Natural killer cell treated with Interleukin-12 subunit alpha and Interleukin-12 subunit beta and Interleukin-15 and Interleukin-18, amount 100 ng/mL, for 72 hours (primary cell): ENCODE data around the gene SPNS3. TPM values are rescaled to one million over a fixed set of nuclear protein-coding genes. Genes with fewer than 3 reads are reported as not detected.

Source experiments
- ATAC-seq, 2 donors: fragments of 150-1000 bp; cut with Tn5 transposase in 1 of 2; sonication (Bioruptor Pico), chemical (Tn5 transposase) in 1 of 2; 2 replicates each; pipeline ENCODE4 v1.10.0; 2021
- DNase-seq: peaks from one replicate; pipeline ENCODE4 v3.0.0; 2022; ENCODE audit warnings: low spot score
- H3K27ac Mint-ChIP-seq, 2 donors: 1 replicate in 1 of 2; 2 replicates in 1 of 2; pipeline ENCODE4 v1.8.0; 2022; ENCODE audit warnings: mixed read lengths in 2 of 2, mild to moderate bottlenecking in 1 of 2, moderate library complexity in 1 of 2
- H3K27me3 Mint-ChIP-seq, 2 donors: 1 replicate in 1 of 2; 2 replicates in 1 of 2; pipeline ENCODE4 v1.8.0; 2022; ENCODE audit warnings: mixed read lengths in 2 of 2
- H3K36me3 Mint-ChIP-seq: one replicate; pipeline ENCODE4 v1.8.0; 2022; ENCODE audit warnings: mixed read lengths
- H3K4me1 Mint-ChIP-seq, 2 donors: 1 replicate in 1 of 2; 2 replicates in 1 of 2; pipeline ENCODE4 v1.8.0; 2022; ENCODE audit warnings: low read depth in 2 of 2, mixed read lengths in 2 of 2, mild to moderate bottlenecking in 1 of 2
- H3K4me3 Mint-ChIP-seq: one replicate; pipeline ENCODE4 v1.8.0; 2022; ENCODE audit warnings: mixed read lengths
- H3K9me3 Mint-ChIP-seq: 2 replicates; pipeline ENCODE4 v1.8.0; 2022; ENCODE audit warnings: mixed read lengths
- total RNA-seq, 2 donors: library from RNA; stranded (reverse); gene quantifications; one replicate each; pipeline ENCODE4 v1.2.3, GENCODE V29; 2022

Gene SPNS3
- total RNA-seq, 2 donors from 2014 or later = 1.1 to 1.9 TPM

- H3K36me3 Mint-ChIP-seq = no peaks in the 10 kb centered on the region
- no peaks in the 10 kb centered on the region for H3K27me3 Mint-ChIP-seq
- DNase-seq (no peak), ATAC-seq (no peak)
- H3K9me3 Mint-ChIP-seq = no peaks in the 10 kb centered on the region
- no peak overlapping the region for H3K4me3 Mint-ChIP-seq
- no peaks in the 10 kb centered on the region for H3K4me1 Mint-ChIP-seq
- H3K27ac Mint-ChIP-seq = no peak overlapping the region
Observed at GRCh38 chr17:4516735-4517134, 83.0 kb downstream of the SPNS3 start.

- Mint-ChIP-seq H3K27me3 (no peaks in the 10 kb centered on the region), H3K4me3 (no peak overlapping the region), H3K9me3 (no peaks in the 10 kb centered on the region), H3K27ac (no peak overlapping the region), H3K36me3 (no peaks in the 10 kb centered on the region), H3K4me1 (no peaks in the 10 kb centered on the region)
- ATAC-seq = no peak
- no peak for DNase-seq
Observed at GRCh38 chr17:4518901-4519300, 85.2 kb downstream of the SPNS3 start.

- Mint-ChIP-seq H3K36me3 (no peaks in the 10 kb centered on the region), H3K4me1 (no peaks in the 10 kb centered on the region), H3K27ac (no peak overlapping the region), H3K27me3 (no peaks in the 10 kb centered on the region), H3K4me3 (no peak overlapping the region), H3K9me3 (no peaks in the 10 kb centered on the region)
- no peak for ATAC-seq
- DNase-seq = no peak
Observed at GRCh38 chr17:4519361-4519788, 85.6 kb downstream of the SPNS3 start.

DNA sequence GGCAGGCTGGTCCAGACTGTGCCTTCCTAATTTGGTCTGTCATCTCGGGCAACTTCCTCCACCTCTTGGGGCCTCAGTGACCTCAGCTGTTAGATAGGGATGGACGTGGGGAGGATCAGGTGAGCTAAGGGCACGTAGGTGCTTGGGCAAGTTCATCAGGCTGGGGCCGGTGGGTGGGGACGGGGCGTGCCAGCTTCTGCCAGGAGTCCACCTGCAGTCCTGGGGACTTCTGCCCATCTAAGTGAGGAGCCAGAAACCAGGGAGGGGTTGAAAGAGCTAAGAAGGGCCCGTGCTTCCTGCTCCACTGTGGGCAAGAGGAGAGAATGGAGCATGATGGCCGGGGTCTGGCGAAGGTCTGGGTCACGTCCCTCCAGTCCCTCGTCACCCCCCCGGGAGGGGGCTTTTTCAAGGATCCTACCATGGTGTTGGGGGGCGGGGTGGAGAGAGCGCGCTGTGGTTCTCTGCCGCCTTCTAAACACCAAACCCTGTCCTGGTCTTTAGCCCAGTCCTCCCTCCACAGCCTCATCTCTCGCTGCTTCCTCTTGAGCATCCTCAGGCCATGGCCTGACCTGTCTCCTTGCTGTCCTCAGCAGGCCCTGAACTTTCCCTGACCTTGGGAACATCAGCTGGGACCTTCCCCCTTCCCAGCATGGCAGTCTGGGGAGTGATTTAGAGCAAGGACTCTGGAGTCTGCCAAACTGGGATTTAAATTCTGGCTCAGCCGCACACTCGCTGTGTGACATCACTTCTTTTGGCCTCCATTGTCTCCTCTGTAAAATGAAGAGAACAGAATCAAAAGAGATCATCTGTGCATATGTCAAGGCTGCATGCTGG is 86.5 kb downstream of the SPNS3 start:
- ATAC-seq = peak in 1 of 2 donors; percentile 8
- no peak for DNase-seq
- H3K36me3 Mint-ChIP-seq = no peaks in the 10 kb centered on the region
- H3K4me3 Mint-ChIP-seq = no peak overlapping the region
- no peak overlapping the region for H3K27ac Mint-ChIP-seq
- no peaks in the 10 kb centered on the region for H3K9me3 Mint-ChIP-seq
- H3K27me3 Mint-ChIP-seq = no peaks in the 10 kb centered on the region
- H3K4me1 Mint-ChIP-seq = no peaks in the 10 kb centered on the region

- H3K27me3 Mint-ChIP-seq = peaks cover 3 to 4% of the 10 kb centered on the region in 2 donors
- no peaks in the 10 kb centered on the region for H3K36me3 Mint-ChIP-seq
- no peak overlapping the region for H3K4me3 Mint-ChIP-seq
- no peak overlapping the region for H3K27ac Mint-ChIP-seq
- ATAC-seq = no peak
- H3K9me3 Mint-ChIP-seq = no peaks in the 10 kb centered on the region
- no peaks in the 10 kb centered on the region for H3K4me1 Mint-ChIP-seq
- DNase-seq = no peak
Observed at GRCh38 chr17:4520894-4521600, 87.3 kb downstream of the SPNS3 start.

- no peaks in the 10 kb centered on the region for H3K9me3 Mint-ChIP-seq
- no peaks in the 10 kb centered on the region for H3K36me3 Mint-ChIP-seq
- H3K27ac Mint-ChIP-seq = no peak overlapping the region
- H3K4me3 Mint-ChIP-seq = no peak overlapping the region
- H3K4me1 Mint-ChIP-seq = no peaks in the 10 kb centered on the region
- peaks cover 3 to 7% of the 10 kb centered on the region in 2 donors for H3K27me3 Mint-ChIP-seq
- no peak for DNase-seq
- ATAC-seq = no peak
Observed at GRCh38 chr17:4522661-4523060, 88.9 kb downstream of the SPNS3 start.

DNA sequence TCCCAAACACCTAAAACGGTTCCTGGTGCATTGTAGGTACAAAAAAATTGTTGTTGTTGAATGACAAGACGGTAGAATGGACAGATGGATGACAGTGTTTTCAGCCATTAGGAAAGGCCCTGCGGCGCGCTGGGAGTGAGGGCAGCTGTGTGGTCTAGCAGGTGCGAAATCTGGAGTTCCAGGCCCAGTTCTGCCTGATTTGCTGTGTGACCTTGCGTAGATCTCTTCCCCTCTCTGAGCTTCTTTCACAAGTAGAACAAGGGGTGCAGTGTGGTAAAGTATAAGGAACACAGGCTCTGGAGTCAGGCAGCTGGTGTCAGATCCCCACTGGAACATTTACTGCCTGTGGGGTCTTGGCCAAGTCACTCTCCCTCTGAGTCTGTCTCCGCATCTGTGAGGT is 90.2 kb downstream of the SPNS3 start:
- H3K9me3 Mint-ChIP-seq = no peaks in the 10 kb centered on the region
- no peak overlapping the region for H3K4me3 Mint-ChIP-seq
- no peaks in the 10 kb centered on the region for H3K4me1 Mint-ChIP-seq
- no peak for ATAC-seq
- H3K27ac Mint-ChIP-seq = no peak overlapping the region
- peaks cover 3 to 7% of the 10 kb centered on the region in 2 donors for H3K27me3 Mint-ChIP-seq
- DNase-seq = no peak
- H3K36me3 Mint-ChIP-seq = no peaks in the 10 kb centered on the region

GRCh38 chr17:4525691-4526397 is 92.1 kb downstream of the SPNS3 start:
- no peak overlapping the region for H3K27ac Mint-ChIP-seq
- no peaks in the 10 kb centered on the region for H3K9me3 Mint-ChIP-seq
- H3K4me3 Mint-ChIP-seq = no peak overlapping the region
- DNase-seq = no peak
- no peak for ATAC-seq
- no peaks in the 10 kb centered on the region for H3K36me3 Mint-ChIP-seq
- H3K4me1 Mint-ChIP-seq = no peaks in the 10 kb centered on the region
- H3K27me3 Mint-ChIP-seq = peaks cover 3 to 7% of the 10 kb centered on the region in 2 donors

GRCh38 chr17:4527134-4527533 is 93.4 kb downstream of the SPNS3 start:
- Mint-ChIP-seq H3K9me3 (no peaks in the 10 kb centered on the region), H3K4me3 (no peak overlapping the region), H3K36me3 (no peaks in the 10 kb centered on the region), H3K4me1 (peaks cover 0 to 3% of the 10 kb centered on the region in 2 donors), H3K27ac (no peak overlapping the region), H3K27me3 (peaks cover 7 to 12% of the 10 kb centered on the region in 2 donors)
- no peak for DNase-seq
- ATAC-seq = no peak

GRCh38 chr17:4527566-4528125 is 93.9 kb downstream of the SPNS3 start:
- Mint-ChIP-seq H3K4me3 (no peak overlapping the region), H3K27ac (no peak overlapping the region)
- ATAC-seq = no peak

DNA sequence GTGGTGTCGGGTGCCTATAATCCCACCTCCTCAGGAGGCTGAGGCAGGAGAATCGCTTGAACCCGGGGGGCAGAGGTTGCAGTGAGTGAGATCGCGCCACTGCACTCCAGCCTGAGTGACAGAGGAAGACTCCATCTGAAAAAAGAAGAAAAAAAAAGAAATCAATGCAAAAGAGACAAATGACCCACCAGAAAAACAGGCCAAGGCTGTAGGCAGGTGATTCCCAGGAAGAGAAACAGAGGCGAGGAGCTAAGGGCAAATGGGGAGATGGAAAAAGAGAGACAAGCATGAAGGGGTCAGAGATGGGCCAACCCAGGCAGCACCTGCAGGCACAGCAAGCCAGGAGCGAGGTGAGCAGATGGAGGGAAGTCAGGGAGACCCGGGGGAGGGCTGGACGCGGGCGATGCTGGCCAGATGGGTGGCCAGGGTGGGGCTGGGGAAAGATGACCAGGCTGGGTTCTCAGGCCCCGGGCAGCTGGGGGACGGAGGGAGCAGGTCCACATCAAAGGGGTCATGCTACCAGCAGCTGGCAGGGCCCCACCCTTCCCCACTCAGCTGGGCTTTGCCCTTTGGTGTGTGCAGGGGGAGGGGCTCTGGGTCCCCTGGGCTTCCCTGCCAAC is 95.9 kb downstream of the SPNS3 start:
- ATAC-seq (peak in 1 of 2 donors; percentile 12), DNase-seq (no peak)
- H3K27ac Mint-ChIP-seq = no peak overlapping the region
- H3K27me3 Mint-ChIP-seq = peaks cover 7 to 15% of the 10 kb centered on the region in 2 donors
- no peak overlapping the region for H3K4me3 Mint-ChIP-seq
- H3K9me3 Mint-ChIP-seq = no peaks in the 10 kb centered on the region
- H3K4me1 Mint-ChIP-seq = peaks cover 0 to 7% of the 10 kb centered on the region in 2 donors
- no peaks in the 10 kb centered on the region for H3K36me3 Mint-ChIP-seq

More at GRCh38 chr17:4527566-4528125, 93.9 kb downstream of the SPNS3 start:
- peaks cover 0 to 4% of the 10 kb centered on the region in 2 donors for H3K4me1 Mint-ChIP-seq
- peaks cover 7 to 15% of the 10 kb centered on the region in 2 donors for H3K27me3 Mint-ChIP-seq
- no peaks in the 10 kb centered on the region for H3K36me3 Mint-ChIP-seq
- H3K9me3 Mint-ChIP-seq = no peaks in the 10 kb centered on the region
- DNase-seq = no peak

DNA sequence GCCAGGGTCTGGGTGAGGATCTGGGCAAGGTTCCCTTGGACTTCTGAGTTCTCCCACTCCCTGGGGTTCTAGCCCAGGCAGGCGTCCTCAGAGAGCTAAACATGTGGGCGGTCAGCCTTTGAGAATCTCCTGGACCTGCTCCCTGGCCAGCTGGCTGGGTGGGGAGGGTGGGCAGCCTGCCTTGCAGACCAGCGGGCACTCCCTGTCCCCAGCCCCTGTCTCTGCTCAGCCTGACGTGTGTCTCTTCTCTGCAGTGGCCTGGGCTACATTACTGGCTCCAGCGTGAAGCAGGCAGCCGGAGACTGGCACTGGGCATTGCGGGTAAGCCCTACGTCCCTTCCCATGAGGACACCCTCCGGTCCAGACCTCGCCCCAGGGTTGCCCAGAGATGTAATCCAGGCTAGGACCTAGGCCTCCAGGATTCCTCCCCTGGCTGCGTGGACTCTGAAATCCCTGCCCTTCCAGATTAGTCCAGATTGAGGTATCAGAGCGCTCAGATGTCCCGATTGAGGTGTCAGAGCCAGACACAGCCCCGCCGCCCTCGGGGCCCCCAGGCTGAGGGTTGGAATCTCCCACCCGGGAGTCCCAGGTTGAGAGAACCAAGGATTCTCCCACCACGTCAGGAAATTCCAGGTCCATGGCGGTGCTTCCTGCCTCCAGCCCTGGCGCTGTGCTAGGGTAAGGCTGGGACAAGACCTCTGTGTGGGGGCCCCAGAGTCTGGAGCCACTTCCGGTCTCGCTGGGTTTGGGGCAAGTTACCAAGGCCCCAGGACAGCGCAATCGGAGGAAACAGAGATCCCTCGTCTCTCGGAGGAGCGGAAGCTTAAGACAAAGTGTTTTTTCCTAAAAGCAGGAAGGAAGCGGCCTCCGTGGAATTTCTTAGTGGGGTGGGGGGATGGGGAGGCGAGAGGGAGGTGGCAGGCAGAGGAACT is 97.3 kb downstream of the SPNS3 start:
- no peaks in the 10 kb centered on the region for H3K36me3 Mint-ChIP-seq
- ATAC-seq = no peak
- H3K9me3 Mint-ChIP-seq = no peaks in the 10 kb centered on the region
- H3K4me1 Mint-ChIP-seq = peaks cover 0 to 7% of the 10 kb centered on the region in 2 donors
- no peak overlapping the region for H3K27ac Mint-ChIP-seq
- peaks cover 4 to 11% of the 10 kb centered on the region in 2 donors for H3K27me3 Mint-ChIP-seq
- H3K4me3 Mint-ChIP-seq = no peak overlapping the region
- DNase-seq = no peak
